ENCODE data around the gene KL. TPM values are rescaled to one million over a fixed set of nuclear protein-coding genes. Genes with fewer than 3 reads are reported as not detected.

Gene KL
- total RNA-seq, 2 experiments from 2014 or later, result not detected

GRCh38 chr13:33004511-33004910 lies 11.7 kb upstream of the KL start:
- Histone ChIP-seq H3K36me3 (ENCODE audit: insufficient read depth, low read length) (no peaks in the 10 kb centered on the region), H3K27ac (ENCODE audit: low read depth in 1 of 2, low read length in 2 of 2) (no peak overlapping the region), H3K27me3 (ENCODE audit: control insufficient read depth in 1 of 2, insufficient read depth in 2 of 2, low read length in 2 of 2) (no peaks in the 10 kb centered on the region), H3K4me3 (ENCODE audit: low read length) (no peak overlapping the region), H3K9me3 (ENCODE audit: control insufficient read depth in 1 of 2, insufficient read depth in 1 of 2, low read length in 2 of 2) (peaks cover 0 to 16% of the 10 kb centered on the region in 2 experiments), H3K4me1 (ENCODE audit: insufficient read depth, low read length) (no peaks in the 10 kb centered on the region)
- no peak overlapping the region for H3K27ac Mint-ChIP-seq
- TF ChIP-seq CTCF (IDR thresholded peaks at IDR 0.05), result no peak
- H3K4me3 Mint-ChIP-seq, result no peak overlapping the region
- DNase-seq (no peak), ATAC-seq (ENCODE audit: poor library complexity) (no peak)
- CTCF ChIA-PET, result no interaction called here
- H3K4me1 Mint-ChIP-seq (ENCODE audit: low read depth), result no peaks in the 10 kb centered on the region
- no peaks in the 10 kb centered on the region for H3K36me3 Mint-ChIP-seq (ENCODE audit: low read depth)
- peaks cover 11% of the 10 kb centered on the region for H3K27me3 Mint-ChIP-seq
- H3K9me3 Mint-ChIP-seq, result peaks cover 7% of the 10 kb centered on the region
- intact Hi-C loops (cut with DNase I, micrococcal nuclease), result no loop called here
- POLR2A ChIA-PET, result no interaction called here

- intact Hi-C loops (cut with DNase I, micrococcal nuclease), result no loop called here
- Mint-ChIP-seq H3K9me3 (peaks cover 7% of the 10 kb centered on the region), H3K36me3 (ENCODE audit: low read depth) (no peaks in the 10 kb centered on the region), H3K4me3 (no peak overlapping the region), H3K27me3 (peaks cover 26% of the 10 kb centered on the region), H3K4me1 (ENCODE audit: low read depth) (no peaks in the 10 kb centered on the region), H3K27ac (no peak overlapping the region)
- H3K9me3 ChIP-seq (ENCODE audit: control insufficient read depth in 1 of 2, insufficient read depth in 1 of 2, low read length in 2 of 2), result peaks cover 0 to 16% of the 10 kb centered on the region in 2 experiments
- ATAC-seq (ENCODE audit: poor library complexity) (no peak), DNase-seq (no peak)
- no peak for TF ChIP-seq CTCF (IDR thresholded peaks at IDR 0.05)
- H3K36me3 ChIP-seq (ENCODE audit: insufficient read depth, low read length), result no peaks in the 10 kb centered on the region
- CTCF ChIA-PET, result no interaction called here
- no peak overlapping the region for H3K4me3 ChIP-seq (ENCODE audit: low read length)
- POLR2A ChIA-PET, result no interaction called here
- H3K4me1 ChIP-seq (ENCODE audit: insufficient read depth, low read length), result no peaks in the 10 kb centered on the region
- peaks cover 2 to 11% of the 10 kb centered on the region in 2 experiments for H3K27me3 ChIP-seq (ENCODE audit: control insufficient read depth in 1 of 2, insufficient read depth in 2 of 2, low read length in 2 of 2)
- no peak overlapping the region for H3K27ac ChIP-seq (ENCODE audit: low read depth in 1 of 2, low read length in 2 of 2)
Measured at GRCh38 chr13:33006134-33006533, 10.1 kb upstream of the KL start.

- ATAC-seq (ENCODE audit: poor library complexity) (no peak), DNase-seq (no peak)
- no peak overlapping the region for H3K27ac Mint-ChIP-seq
- H3K4me1 Mint-ChIP-seq (ENCODE audit: low read depth), result no peaks in the 10 kb centered on the region
- peaks cover 2 to 13% of the 10 kb centered on the region in 2 experiments for H3K27me3 ChIP-seq (ENCODE audit: control insufficient read depth in 1 of 2, insufficient read depth in 2 of 2, low read length in 2 of 2)
- H3K9me3 ChIP-seq (ENCODE audit: control insufficient read depth in 1 of 2, insufficient read depth in 1 of 2, low read length in 2 of 2), result peaks cover 0 to 16% of the 10 kb centered on the region in 2 experiments
- H3K4me3 Mint-ChIP-seq, result no peak overlapping the region
- no peaks in the 10 kb centered on the region for H3K36me3 Mint-ChIP-seq (ENCODE audit: low read depth)
- no peaks in the 10 kb centered on the region for H3K36me3 ChIP-seq (ENCODE audit: insufficient read depth, low read length)
- no peak overlapping the region for H3K4me3 ChIP-seq (ENCODE audit: low read length)
- intact Hi-C loops (cut with DNase I, micrococcal nuclease), result no loop called here
- no peaks in the 10 kb centered on the region for H3K4me1 ChIP-seq (ENCODE audit: insufficient read depth, low read length)
- ChIA-PET POLR2A (no interaction called here), CTCF (no interaction called here)
- no peak for TF ChIP-seq CTCF (IDR thresholded peaks at IDR 0.05)
- H3K9me3 Mint-ChIP-seq, result peaks cover 7% of the 10 kb centered on the region
- H3K27ac ChIP-seq (ENCODE audit: low read depth in 1 of 2, low read length in 2 of 2), result no peak overlapping the region
- peaks cover 31% of the 10 kb centered on the region for H3K27me3 Mint-ChIP-seq
Measured at GRCh38 chr13:33006638-33007037, 9.6 kb upstream of the KL start.
